Measurements from ENCODE around the gene SLC1A2.
A peak's percentile ranks its signal among the peaks of the same experiment; 100 is the strongest.

Gene SLC1A2

GRCh38 chr11:35276396-35277145 lies 142.8 kb downstream of the SLC1A2 start:
- peak in 26 of 58 donors; percentile 9 to 76 (median 40) for DNase-seq

DNA sequence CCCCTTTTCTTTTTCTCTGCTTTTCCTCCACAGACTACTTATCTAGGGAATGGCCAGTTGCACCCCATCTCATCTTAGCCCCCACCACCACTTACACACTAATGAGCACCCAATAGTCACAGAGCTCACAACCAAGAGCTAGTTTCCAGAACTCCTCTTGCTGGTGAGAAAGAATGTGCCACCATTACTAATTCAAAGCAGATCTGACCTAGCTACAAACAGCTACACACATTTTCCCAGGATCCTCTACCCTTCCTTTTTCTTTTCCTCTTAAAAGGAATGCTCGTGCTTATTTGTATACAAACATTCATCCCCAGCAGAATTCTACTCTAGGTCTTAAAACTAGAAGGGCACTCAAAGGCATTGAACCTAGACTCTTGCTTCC lies 143.6 kb downstream of the SLC1A2 start:
- peak in 7 of 58 donors; percentile 20 to 65 (median 57) for DNase-seq

- DNase-seq = peak in 36 of 58 donors; percentile 4 to 66 (median 34)
These were observed 144.2 kb downstream of the SLC1A2 start for GRCh38 chr11:35274909-35275785.

DNA sequence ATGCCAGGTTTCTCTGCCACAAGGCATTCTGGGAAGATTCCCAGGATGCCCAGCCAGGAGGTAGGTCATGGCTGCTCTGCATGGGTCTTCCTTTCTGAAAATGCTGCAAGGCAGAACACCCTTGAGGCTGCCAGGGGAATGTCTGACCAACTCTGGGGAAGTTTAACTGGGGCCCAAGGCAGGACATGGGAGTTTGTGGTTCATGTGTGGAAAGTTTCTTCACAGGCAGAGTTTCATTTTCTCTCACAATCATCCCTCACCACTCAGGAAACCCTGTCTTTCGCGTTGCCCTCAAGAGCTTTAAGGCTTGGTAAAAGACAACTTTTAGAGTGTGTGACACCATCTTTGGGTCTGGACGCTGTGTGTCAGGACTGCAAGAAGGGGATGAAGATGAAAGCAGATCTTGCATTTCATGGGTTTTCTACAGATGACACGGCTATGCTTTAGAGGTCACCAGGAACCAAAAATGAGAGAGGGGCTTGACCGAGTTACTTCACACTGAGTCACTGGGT lies 146.9 kb downstream of the SLC1A2 start:
- DNase-seq = peak in 3 of 58 donors; percentile 15 to 32 (median 23)

DNA sequence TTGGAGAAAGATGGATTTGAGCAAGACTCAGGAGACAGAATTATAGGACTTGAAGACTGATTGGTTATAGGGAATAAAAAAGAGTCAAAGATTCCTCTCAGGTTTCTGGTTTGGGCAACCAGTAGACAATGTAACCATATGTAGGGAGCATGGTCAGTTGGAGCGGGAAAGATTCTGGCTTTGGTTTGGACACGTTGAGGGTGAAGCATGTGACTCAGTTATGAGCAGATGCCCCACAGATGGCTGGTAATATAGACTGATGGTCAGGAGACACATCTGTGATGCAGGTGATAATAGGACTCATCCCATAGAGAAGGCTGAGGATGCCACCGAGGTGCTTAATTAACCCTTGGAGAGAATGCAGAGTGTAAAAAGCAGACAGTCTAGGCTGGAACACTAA lies 148.3 kb downstream of the SLC1A2 start:
- DNase-seq = no peak

- DNase-seq = no peak
These were observed 149.0 kb downstream of the SLC1A2 start for GRCh38 chr11:35270342-35270741.

GRCh38 chr11:35267504-35267903 lies 151.9 kb downstream of the SLC1A2 start:
- no peak for DNase-seq

DNA sequence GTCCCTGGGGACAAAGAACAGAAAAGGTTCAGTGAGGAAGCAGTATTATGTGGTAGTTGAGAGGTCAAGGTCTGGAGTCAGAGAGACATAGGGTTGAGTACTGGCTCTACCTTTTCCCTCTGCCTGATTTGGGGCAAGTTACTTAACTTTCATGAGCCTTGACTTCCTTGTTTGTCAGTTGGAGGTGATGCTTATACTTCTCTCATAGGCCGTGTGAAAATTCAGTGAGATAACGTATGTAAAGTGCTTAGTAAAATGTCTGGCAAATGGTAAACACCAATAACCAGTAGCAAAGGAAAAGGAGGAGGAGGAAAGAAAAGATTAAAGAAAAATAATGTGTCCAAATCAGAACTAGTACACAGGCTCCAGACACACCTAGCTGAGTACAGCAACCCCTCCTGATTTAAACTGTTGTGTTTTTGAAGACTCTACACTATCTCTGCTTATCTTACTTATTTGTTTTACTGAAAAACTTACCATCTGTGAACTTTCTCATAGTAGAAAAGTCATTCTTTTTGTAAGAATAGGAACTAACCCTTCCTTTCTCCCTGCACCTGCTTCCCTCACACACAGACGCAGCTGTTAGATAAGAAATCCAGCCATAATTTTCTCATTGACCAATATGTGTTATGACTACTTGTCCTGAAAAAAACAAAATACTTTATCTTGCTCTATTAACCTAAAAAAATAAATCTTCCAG lies 153.5 kb downstream of the SLC1A2 start:
- DNase-seq = no peak

- no peak for DNase-seq
These were observed 156.6 kb downstream of the SLC1A2 start for GRCh38 chr11:35262735-35263134.

- DNase-seq = peak in 4 of 58 donors; percentile 12 to 30 (median 24)
These were observed 157.3 kb downstream of the SLC1A2 start for GRCh38 chr11:35262056-35262455.

DNA sequence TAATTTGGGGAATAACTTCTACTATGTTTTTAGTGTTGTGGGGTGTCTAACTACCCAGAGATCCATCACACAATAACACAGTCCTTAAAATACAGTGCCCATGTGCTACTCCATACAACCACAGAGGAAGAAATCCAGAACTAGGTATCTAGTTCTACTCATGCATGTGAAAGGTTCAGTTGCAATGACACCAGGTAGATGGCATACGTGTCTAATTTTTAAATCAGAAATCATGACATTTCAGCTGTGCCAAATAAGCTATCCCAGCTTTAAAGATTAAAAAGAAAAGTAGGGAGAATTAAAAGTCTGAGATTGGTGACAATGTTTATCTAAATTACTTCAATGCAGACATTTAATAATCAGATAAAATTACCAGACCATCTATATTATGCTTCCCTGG lies 158.2 kb downstream of the SLC1A2 start:
- DNase-seq = no peak

DNA sequence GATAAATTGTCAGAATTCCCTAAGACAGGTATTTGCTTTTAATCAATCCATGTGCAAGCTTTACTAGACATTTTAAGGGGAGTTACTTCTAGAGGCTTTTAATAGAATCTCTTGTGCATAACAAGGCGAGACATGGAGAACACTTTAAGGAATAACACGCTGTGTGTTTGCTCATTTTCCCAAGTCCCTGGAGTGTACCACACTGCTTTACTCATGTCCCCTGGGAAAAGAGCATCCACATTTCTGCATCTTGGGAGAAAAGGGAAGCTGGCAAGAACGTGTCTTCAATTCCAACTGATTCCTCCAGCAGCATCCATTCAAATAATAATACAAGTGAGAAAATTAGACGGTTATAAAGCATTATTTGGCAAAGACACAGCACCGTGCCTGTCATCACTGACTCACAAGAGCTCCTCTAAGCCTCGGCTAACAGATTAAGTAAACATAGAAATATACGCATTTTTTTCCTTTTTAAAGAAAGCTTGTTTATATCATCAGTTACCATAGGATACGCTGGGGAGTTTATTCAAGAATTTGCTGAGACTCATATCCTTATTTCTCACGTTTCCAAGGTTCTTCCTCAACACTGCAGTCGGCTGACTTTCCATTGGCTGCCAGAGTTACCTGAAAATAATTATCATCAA lies 158.9 kb downstream of the SLC1A2 start:
- DNase-seq = no peak

- DNase-seq = no peak
These were observed 159.8 kb downstream of the SLC1A2 start for GRCh38 chr11:35259529-35259928.

GRCh38 chr11:35257281-35257680 lies 162.1 kb downstream of the SLC1A2 start:
- no peak for DNase-seq

DNA sequence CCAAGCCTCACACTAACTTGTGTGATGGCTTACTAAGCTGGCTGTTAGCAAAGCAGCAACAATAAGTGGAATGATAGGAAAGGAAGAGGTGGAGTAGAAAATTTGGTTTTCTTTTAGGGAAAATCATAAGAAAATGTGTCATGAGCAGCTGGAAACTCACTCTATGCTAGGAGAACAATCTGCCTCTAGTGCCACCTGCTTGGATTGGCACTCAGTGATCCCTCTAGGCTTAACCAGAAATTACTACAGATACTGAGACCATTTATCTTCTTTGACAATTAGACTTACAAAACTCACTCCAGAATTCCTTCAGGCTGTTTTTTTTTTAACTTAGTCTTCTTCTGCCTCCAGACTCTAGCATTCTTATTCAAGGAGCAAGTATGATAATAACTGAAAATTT lies 163.1 kb downstream of the SLC1A2 start:
- peak in 1 of 58 donors; percentile 22 for DNase-seq

DNA sequence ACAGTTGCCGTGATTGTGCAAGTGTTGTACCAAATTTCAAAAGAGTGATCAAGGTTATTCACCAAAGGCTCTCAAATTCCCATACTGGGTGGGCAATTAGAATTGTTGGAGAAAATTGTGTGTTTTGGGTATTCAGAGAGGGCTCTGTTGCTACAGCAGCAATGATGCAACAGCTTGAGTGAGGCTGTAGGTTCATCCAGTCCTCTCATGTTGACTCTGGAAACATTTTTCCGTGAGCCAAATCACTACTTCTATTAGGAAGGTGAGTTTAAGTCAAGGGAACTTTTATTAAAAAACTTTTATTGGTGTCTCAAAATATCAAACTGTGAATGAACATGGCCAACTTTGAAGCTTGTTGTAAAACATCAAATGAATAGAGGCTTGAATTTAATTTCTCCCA lies 163.8 kb downstream of the SLC1A2 start:
- no peak for DNase-seq

DNA sequence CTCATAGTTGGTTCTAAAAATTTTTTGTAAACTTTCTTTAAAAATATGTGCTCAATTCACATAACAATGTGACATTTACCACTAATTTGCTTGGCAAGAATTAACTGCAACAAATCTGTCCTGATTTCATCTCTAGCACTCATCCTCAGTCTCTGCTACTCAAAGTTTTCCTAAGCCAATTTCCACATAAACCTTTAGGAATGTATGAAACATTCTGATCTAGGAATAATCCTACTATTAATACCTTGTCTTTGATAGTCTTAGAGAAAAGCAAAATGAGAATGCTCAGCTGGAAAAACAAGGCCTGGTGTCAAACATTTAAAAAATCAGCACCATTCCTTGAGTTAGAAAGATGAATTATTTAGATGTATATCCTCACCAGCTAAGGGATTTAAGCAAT lies 166.1 kb downstream of the SLC1A2 start:
- DNase-seq = no peak

GRCh38 chr11:35250621-35251020 lies 168.7 kb downstream of the SLC1A2 start:
- DNase-seq = no peak

GRCh38 chr11:35250192-35250591 lies 169.2 kb downstream of the SLC1A2 start:
- DNase-seq = no peak

DNA sequence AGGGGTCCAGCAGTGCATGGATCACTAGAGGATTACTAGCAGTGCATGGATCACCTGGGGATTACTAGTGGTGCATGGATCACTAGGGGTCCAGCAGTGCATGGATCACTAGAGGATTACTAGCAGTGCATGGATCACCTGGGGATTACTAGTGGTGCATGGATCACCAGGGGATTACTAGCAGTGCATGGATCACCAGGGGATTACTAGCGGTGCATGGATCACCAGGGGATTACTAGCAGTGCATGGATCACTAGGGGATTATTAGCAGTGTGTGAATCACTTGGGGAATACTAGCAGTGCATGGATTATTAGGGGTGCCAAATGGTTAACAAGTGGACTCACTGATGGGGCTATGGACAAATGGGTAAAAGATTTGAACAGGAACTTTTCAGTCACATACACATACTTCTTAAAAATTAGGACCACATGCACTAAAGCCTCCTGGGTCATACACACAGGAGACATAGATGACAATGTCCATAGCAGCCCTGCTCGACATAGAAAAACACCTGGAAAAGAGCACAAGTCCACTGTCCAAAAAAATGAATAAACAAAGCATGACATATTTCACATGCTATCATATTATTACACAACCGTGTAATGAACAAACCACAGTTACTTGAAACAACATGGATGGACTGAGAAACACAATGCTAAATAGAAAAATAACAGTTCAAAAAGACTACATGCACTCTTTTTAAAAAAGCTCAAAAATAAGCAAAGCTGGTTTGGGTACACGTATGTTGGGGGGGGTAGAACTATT lies 170.6 kb downstream of the SLC1A2 start:
- DNase-seq = peak in 6 of 58 donors; percentile 2 to 35 (median 12)

Data from anterior cingulate cortex (tissue), 58 donors.